Type B pancreatic cell (in vitro differentiated cells): Measurements from ENCODE around the gene ANKRD6. TPM values are rescaled to one million over a fixed set of nuclear protein-coding genes. Genes with fewer than 3 reads are reported as not detected.

Source experiments
- DNase-seq: peaks from one replicate; pipeline ENCODE4 v3.0.0; 2021; ENCODE audit warnings: mixed read lengths; ENCODE audit not compliant: unreplicated experiment; ENCODE audit errors: extremely low spot score
- H3K27ac Mint-ChIP-seq: 2 replicates; pipeline ENCODE4 v1.8.0; 2021; ENCODE audit warnings: mild to moderate bottlenecking, mixed read lengths
- H3K27me3 Mint-ChIP-seq: 2 replicates; pipeline ENCODE4 v1.8.0; 2021; ENCODE audit warnings: mixed read lengths
- H3K36me3 Mint-ChIP-seq: 2 replicates; pipeline ENCODE4 v1.8.0; 2021; ENCODE audit warnings: mixed read lengths
- H3K4me1 Mint-ChIP-seq: one replicate; pipeline ENCODE4 v1.8.0; 2021; ENCODE audit warnings: mixed read lengths; ENCODE audit not compliant: unreplicated experiment
- H3K4me3 Mint-ChIP-seq: 2 replicates; pipeline ENCODE4 v1.8.0; 2021; ENCODE audit warnings: mild to moderate bottlenecking, mixed read lengths
- H3K9me3 Mint-ChIP-seq: 2 replicates; pipeline ENCODE4 v1.8.0; 2021; ENCODE audit warnings: mixed read lengths
- total RNA-seq: library from RNA; stranded (reverse); gene quantifications from 2 replicates; pipeline ENCODE4 v1.2.1, GENCODE V29; 2021; ENCODE audit warnings: low replicate concordance
- TF ChIP-seq, protein P1 (sequence below): fragments of 200-600 bp; sonication (generic); conservative IDR thresholded peaks from 2 replicates; pipeline ENCODE4 v1.5.0; 2021; ENCODE audit warnings: antibody characterized with exemption, mild to moderate bottlenecking

Gene ANKRD6
- total RNA-seq, 1 donor from 2014 or later = 34.0 TPM

GRCh38 chr6:89667872-89668556, 235.1 kb downstream of the ANKRD6 start:
- H3K27ac Mint-ChIP-seq = no peak overlapping the region

DNA sequence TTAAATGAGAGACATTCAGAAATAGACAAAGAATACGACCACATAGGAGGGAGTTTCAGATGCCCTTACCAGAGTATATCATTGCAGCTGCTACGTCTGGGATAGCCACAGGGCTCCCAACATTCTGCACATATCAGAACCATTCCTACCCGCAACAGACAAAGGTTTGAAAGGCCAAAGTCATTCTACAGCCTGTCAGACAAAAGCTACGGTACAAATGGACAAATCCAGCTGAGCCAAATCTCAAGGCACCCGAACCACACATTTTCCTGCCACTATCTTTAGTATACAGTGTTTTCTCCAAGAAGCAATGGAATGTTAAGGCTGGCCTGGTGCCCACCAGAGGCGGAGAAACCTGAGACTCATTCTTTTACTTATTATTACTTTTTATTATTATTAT, 236.1 kb downstream of the ANKRD6 start:
- TF ChIP-seq, protein P1, sequence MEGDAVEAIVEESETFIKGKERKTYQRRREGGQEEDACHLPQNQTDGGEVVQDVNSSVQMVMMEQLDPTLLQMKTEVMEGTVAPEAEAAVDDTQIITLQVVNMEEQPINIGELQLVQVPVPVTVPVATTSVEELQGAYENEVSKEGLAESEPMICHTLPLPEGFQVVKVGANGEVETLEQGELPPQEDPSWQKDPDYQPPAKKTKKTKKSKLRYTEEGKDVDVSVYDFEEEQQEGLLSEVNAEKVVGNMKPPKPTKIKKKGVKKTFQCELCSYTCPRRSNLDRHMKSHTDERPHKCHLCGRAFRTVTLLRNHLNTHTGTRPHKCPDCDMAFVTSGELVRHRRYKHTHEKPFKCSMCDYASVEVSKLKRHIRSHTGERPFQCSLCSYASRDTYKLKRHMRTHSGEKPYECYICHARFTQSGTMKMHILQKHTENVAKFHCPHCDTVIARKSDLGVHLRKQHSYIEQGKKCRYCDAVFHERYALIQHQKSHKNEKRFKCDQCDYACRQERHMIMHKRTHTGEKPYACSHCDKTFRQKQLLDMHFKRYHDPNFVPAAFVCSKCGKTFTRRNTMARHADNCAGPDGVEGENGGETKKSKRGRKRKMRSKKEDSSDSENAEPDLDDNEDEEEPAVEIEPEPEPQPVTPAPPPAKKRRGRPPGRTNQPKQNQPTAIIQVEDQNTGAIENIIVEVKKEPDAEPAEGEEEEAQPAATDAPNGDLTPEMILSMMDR = no peak
- Mint-ChIP-seq H3K9me3 (no peaks in the 10 kb centered on the region), H3K27ac (no peak overlapping the region), H3K4me1 (no peaks in the 10 kb centered on the region), H3K4me3 (no peak overlapping the region), H3K36me3 (peaks cover 32% of the 10 kb centered on the region), H3K27me3 (no peaks in the 10 kb centered on the region)
- DNase-seq = no peak

More at GRCh38 chr6:89667872-89668556, 235.1 kb downstream of the ANKRD6 start:
- Mint-ChIP-seq H3K27me3 (no peaks in the 10 kb centered on the region), H3K36me3 (peaks cover 32% of the 10 kb centered on the region), H3K9me3 (peaks cover under 1% of the 10 kb centered on the region), H3K4me3 (no peak overlapping the region), H3K4me1 (no peaks in the 10 kb centered on the region)
- no peak for DNase-seq
- TF ChIP-seq, protein P1 = no peak

DNA sequence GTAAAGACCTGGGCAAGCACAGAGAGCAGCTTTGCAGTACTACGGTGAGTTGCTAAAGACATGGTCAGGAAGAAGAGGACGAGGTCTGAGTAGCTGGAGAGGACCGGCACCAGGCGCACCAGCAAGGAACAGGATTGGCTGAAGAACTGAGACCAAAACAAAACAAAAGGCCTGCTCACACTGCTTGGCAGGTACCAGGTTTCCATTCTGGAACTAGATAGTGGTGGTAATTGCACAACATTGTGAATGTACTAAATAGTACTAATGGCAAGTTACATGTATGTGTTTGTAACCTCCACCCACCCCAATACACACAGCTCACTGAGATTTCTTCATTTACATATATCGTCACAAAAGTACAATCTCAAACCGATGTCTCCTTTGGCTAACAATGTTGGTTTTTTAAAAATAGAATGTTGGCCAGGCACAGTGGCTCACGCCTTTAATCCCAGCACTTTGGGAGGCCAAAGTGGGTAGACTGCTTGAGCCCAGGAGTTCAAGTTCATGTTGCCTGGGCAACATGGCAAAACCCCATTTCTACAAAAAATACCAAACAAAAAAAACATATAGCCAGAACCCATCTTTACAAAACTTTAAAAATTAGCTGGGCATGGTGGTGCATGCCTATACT, 238.1 kb downstream of the ANKRD6 start:
- DNase-seq = no peak
- Mint-ChIP-seq H3K27me3 (no peaks in the 10 kb centered on the region), H3K27ac (no peak overlapping the region), H3K4me3 (no peak overlapping the region), H3K9me3 (no peaks in the 10 kb centered on the region), H3K4me1 (no peaks in the 10 kb centered on the region), H3K36me3 (peaks cover 32% of the 10 kb centered on the region)
- TF ChIP-seq, protein P1 = no peak

- Mint-ChIP-seq H3K4me1 (no peaks in the 10 kb centered on the region), H3K9me3 (no peaks in the 10 kb centered on the region), H3K27ac (no peak overlapping the region), H3K4me3 (no peak overlapping the region), H3K27me3 (no peaks in the 10 kb centered on the region), H3K36me3 (peaks cover 29% of the 10 kb centered on the region)
- no peak for DNase-seq
- TF ChIP-seq, protein P1 = no peak
Measured at GRCh38 chr6:89675949-89676748, 243.2 kb downstream of the ANKRD6 start.

DNA sequence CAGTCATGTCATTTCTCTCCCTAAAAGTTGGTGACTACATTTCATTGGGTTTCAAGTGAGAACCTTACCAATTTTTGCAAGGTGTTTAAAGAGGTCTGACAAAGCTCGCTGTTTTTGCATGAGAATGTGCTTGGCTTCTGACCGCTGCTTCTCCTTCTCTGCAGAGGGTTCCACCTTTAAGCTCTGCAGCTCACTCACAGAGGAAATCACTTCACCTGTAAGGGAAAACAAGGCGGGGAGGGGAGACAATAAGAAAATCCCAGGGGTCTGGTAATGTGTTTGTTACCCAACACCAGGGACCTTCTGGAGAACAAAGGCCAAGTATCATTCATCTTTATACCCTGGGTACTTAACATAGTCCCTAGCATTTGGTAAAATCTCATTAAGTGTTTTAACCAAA, 245.6 kb downstream of the ANKRD6 start:
- no peak for DNase-seq
- Mint-ChIP-seq H3K36me3 (peaks cover 14% of the 10 kb centered on the region), H3K9me3 (no peaks in the 10 kb centered on the region), H3K4me1 (no peaks in the 10 kb centered on the region), H3K27me3 (no peaks in the 10 kb centered on the region), H3K27ac (no peak overlapping the region), H3K4me3 (no peak overlapping the region)
- TF ChIP-seq, protein P1 = no peak
